Cardiac fibroblast (primary cell): Measurements from ENCODE around the gene C12orf42.

Experiments
- DNase-seq, 2 donors: peaks; one replicate each; pipeline versions ENCODE4 v3.0.0 to v3.0.0-alpha.2; 2010; ENCODE audit warnings: low read depth in 2 of 2
- H3K4me3 ChIP-seq, 2 donors: replicated peaks in 1 of 2; 1 replicate in 1 of 2; 2 replicates in 1 of 2; pipeline ENCODE4 v1.5.1; 2011; ENCODE audit warnings: low read depth in 2 of 2, low read length in 2 of 2, mild to moderate bottlenecking in 2 of 2, moderate library complexity in 1 of 2
- CTCF ChIP-seq: IDR thresholded peaks from one replicate; pipeline ENCODE4 v1.5.1; 2011; ENCODE audit warnings: low read depth, mild to moderate bottlenecking, low read length, inconsistent platforms

Gene C12orf42

GRCh38 chr12:103470664-103471063, 25.1 kb downstream of the C12orf42 start:
- no peak for DNase-seq
- no peak overlapping the region for H3K4me3 ChIP-seq
- TF ChIP-seq CTCF: no peak

- no peak for DNase-seq
- H3K4me3 ChIP-seq: no peak overlapping the region
- TF ChIP-seq CTCF: no peak
These were observed 26.0 kb downstream of the C12orf42 start for GRCh38 chr12:103469719-103470118.

GRCh38 chr12:103468837-103469236, 26.9 kb downstream of the C12orf42 start:
- DNase-seq: no peak
- TF ChIP-seq CTCF: no peak
- no peak overlapping the region for H3K4me3 ChIP-seq

- no peak overlapping the region for H3K4me3 ChIP-seq
- no peak for DNase-seq
- TF ChIP-seq CTCF: no peak
These were observed 33.1 kb downstream of the C12orf42 start for GRCh38 chr12:103462675-103463074.

- H3K4me3 ChIP-seq: no peak overlapping the region
- no peak for TF ChIP-seq CTCF
- no peak for DNase-seq
These were observed 38.3 kb downstream of the C12orf42 start for GRCh38 chr12:103457471-103457870.

- no peak for TF ChIP-seq CTCF
- no peak for DNase-seq
- H3K4me3 ChIP-seq: no peak overlapping the region
These were observed 39.8 kb downstream of the C12orf42 start for GRCh38 chr12:103456006-103456405.

- H3K4me3 ChIP-seq: no peak overlapping the region
- no peak for DNase-seq
- no peak for TF ChIP-seq CTCF
These were observed 40.6 kb downstream of the C12orf42 start for GRCh38 chr12:103455020-103455763.
